ENCODE measurements around the gene ZNF423.

ZNF423 gene

GRCh38 chr16:49638673-49639610 is 217.0 kb downstream of the ZNF423 start:
- no peaks in the 10 kb centered on the region for H3K79me2 ChIP-seq (ENCODE audit: insufficient read depth, low read length)
- H3F3A ChIP-seq (ENCODE audit: insufficient read depth, low read length) = no peaks in the 10 kb centered on the region
- H3K9ac ChIP-seq (ENCODE audit: low read length) = no peak overlapping the region
- H3K4me1 ChIP-seq (ENCODE audit: insufficient read depth, low read length, severe bottlenecking) = no peaks in the 10 kb centered on the region
- no peak overlapping the region for H3K27ac ChIP-seq (ENCODE audit: low read depth, low read length, poor library complexity, severe bottlenecking)
- no peaks in the 10 kb centered on the region for H4K20me1 ChIP-seq (ENCODE audit: insufficient read depth, low read length)
- H3K9me3 ChIP-seq (ENCODE audit: low read length) = no peaks in the 10 kb centered on the region
- TF ChIP-seq EZH2 (IDR thresholded peaks at IDR 0.05; ENCODE audit: borderline replicate concordance, low read length) (no peak), CTCF (IDR thresholded peaks at IDR 0.05; ENCODE audit: low read length) (no peak)
- no peak overlapping the region for H3K4me3 ChIP-seq (ENCODE audit: low read depth, low read length, poor library complexity, severe bottlenecking)
- no peaks in the 10 kb centered on the region for H3K36me3 ChIP-seq (ENCODE audit: insufficient read depth, low read length)
- no peaks in the 10 kb centered on the region for H3K27me3 ChIP-seq (ENCODE audit: insufficient read depth, low read length)
- H3K4me2 ChIP-seq (ENCODE audit: low read length) = no peak overlapping the region
- H2AFZ ChIP-seq (ENCODE audit: low read length) = no peak overlapping the region
- H3K9me2 ChIP-seq (ENCODE audit: low read depth, low read length) = no peaks in the 10 kb centered on the region

- H3F3A ChIP-seq (ENCODE audit: insufficient read depth, low read length) = no peaks in the 10 kb centered on the region
- H3K9me2 ChIP-seq (ENCODE audit: low read depth, low read length) = no peaks in the 10 kb centered on the region
- H3K9ac ChIP-seq (ENCODE audit: low read length) = no peak overlapping the region
- H4K20me1 ChIP-seq (ENCODE audit: insufficient read depth, low read length) = no peaks in the 10 kb centered on the region
- H3K27ac ChIP-seq (ENCODE audit: low read depth, low read length, poor library complexity, severe bottlenecking) = no peak overlapping the region
- H3K4me1 ChIP-seq (ENCODE audit: insufficient read depth, low read length, severe bottlenecking) = no peaks in the 10 kb centered on the region
- no peak overlapping the region for H3K4me3 ChIP-seq (ENCODE audit: low read depth, low read length, poor library complexity, severe bottlenecking)
- H3K9me3 ChIP-seq (ENCODE audit: low read length) = no peaks in the 10 kb centered on the region
- H3K27me3 ChIP-seq (ENCODE audit: insufficient read depth, low read length) = no peaks in the 10 kb centered on the region
- TF ChIP-seq EZH2 (IDR thresholded peaks at IDR 0.05; ENCODE audit: borderline replicate concordance, low read length) = no peak
- no peak for TF ChIP-seq CTCF (IDR thresholded peaks at IDR 0.05; ENCODE audit: low read length)
- no peaks in the 10 kb centered on the region for H3K79me2 ChIP-seq (ENCODE audit: insufficient read depth, low read length)
- no peak overlapping the region for H3K4me2 ChIP-seq (ENCODE audit: low read length)
- no peak overlapping the region for H2AFZ ChIP-seq (ENCODE audit: low read length)
- H3K36me3 ChIP-seq (ENCODE audit: insufficient read depth, low read length) = no peaks in the 10 kb centered on the region
Measured at GRCh38 chr16:49637933-49638672, 217.8 kb downstream of the ZNF423 start.

GRCh38 chr16:49637511-49637910 is 218.4 kb downstream of the ZNF423 start:
- H3K27ac ChIP-seq (ENCODE audit: low read depth, low read length, poor library complexity, severe bottlenecking) = no peak overlapping the region
- H3K9me3 ChIP-seq (ENCODE audit: low read length) = no peaks in the 10 kb centered on the region
- H3K79me2 ChIP-seq (ENCODE audit: insufficient read depth, low read length) = no peaks in the 10 kb centered on the region
- no peaks in the 10 kb centered on the region for H3F3A ChIP-seq (ENCODE audit: insufficient read depth, low read length)
- H3K4me2 ChIP-seq (ENCODE audit: low read length) = no peak overlapping the region
- no peaks in the 10 kb centered on the region for H3K4me1 ChIP-seq (ENCODE audit: insufficient read depth, low read length, severe bottlenecking)
- H3K36me3 ChIP-seq (ENCODE audit: insufficient read depth, low read length) = no peaks in the 10 kb centered on the region
- TF ChIP-seq CTCF (IDR thresholded peaks at IDR 0.05; ENCODE audit: low read length) (no peak), EZH2 (IDR thresholded peaks at IDR 0.05; ENCODE audit: borderline replicate concordance, low read length) (no peak)
- no peaks in the 10 kb centered on the region for H3K9me2 ChIP-seq (ENCODE audit: low read depth, low read length)
- no peaks in the 10 kb centered on the region for H4K20me1 ChIP-seq (ENCODE audit: insufficient read depth, low read length)
- H3K9ac ChIP-seq (ENCODE audit: low read length) = no peak overlapping the region
- no peaks in the 10 kb centered on the region for H3K27me3 ChIP-seq (ENCODE audit: insufficient read depth, low read length)
- no peak overlapping the region for H2AFZ ChIP-seq (ENCODE audit: low read length)
- H3K4me3 ChIP-seq (ENCODE audit: low read depth, low read length, poor library complexity, severe bottlenecking) = no peak overlapping the region
